IPS-18a (cell line): Measurements from ENCODE around the gene COPB1.

Experiments
- H3K27ac ChIP-seq: one replicate; pipeline ENCODE4 v1.5.1; 2013; ENCODE audit warnings: low read length
- H3K27me3 ChIP-seq: one replicate; pipeline ENCODE4 v1.6.1; 2013; ENCODE audit warnings: mild to moderate bottlenecking, low read length; ENCODE audit not compliant: control insufficient read depth, insufficient read depth
- H3K36me3 ChIP-seq: one replicate; pipeline ENCODE4 v1.6.1; 2013; ENCODE audit warnings: low read depth, low read length; ENCODE audit not compliant: control insufficient read depth
- H3K4me1 ChIP-seq: one replicate; pipeline ENCODE4 v1.6.1; 2013; ENCODE audit warnings: low read depth, low read length; ENCODE audit not compliant: control insufficient read depth
- H3K4me3 ChIP-seq: one replicate; pipeline ENCODE4 v1.5.1; 2013; ENCODE audit warnings: low read length
- H3K9ac ChIP-seq: one replicate; pipeline ENCODE4 v1.6.1; 2013; ENCODE audit warnings: mild to moderate bottlenecking, low read length, moderate library complexity
- H3K9me3 ChIP-seq: one replicate; pipeline ENCODE4 v1.6.1; 2013; ENCODE audit warnings: low read depth, low read length; ENCODE audit not compliant: control insufficient read depth

Gene COPB1

DNA sequence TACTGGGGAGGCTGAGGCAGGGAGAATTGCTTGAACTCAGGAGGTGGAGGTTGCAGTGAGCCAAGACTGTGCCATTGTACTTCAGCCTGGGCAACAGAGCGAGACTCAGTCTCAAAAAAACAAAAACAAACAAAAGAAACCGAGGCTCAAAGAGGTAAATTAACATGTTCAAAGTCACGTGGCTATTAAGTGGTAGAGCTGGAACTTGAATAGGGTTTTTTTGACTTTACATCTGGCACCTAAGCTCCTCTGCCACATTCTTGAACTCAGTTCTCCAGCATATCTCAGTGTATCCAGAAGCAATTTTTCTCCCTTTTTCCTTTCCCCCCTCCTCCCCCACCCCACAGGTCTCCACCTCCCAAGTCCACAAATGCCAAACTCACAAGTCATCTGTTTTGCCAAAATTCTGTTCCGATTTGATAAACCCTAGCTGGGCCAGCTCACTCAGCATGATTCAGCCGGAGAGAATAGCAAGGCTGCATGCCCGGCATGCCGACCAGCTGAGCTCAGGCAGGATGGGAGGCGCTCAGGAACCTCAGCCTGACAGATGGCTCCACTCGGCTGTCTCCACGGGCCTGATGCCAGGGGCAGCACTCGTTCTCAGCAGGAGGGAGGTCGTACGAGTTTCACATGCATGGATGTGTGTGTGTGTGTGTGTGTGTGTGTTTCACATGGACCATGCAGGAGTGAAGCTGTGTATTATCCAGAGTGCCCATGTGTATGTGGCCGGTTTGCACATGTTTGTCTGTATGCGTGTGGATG lies 77.4 kb downstream of the COPB1 start:
- H3K4me3 ChIP-seq, result peak overlapping the region; percentile 25
- no peaks in the 10 kb centered on the region for H3K36me3 ChIP-seq
- H3K9ac ChIP-seq, result no peak overlapping the region
- no peaks in the 10 kb centered on the region for H3K27me3 ChIP-seq
- no peak overlapping the region for H3K27ac ChIP-seq
- no peaks in the 10 kb centered on the region for H3K9me3 ChIP-seq
- peaks cover 12% of the 10 kb centered on the region for H3K4me1 ChIP-seq

DNA sequence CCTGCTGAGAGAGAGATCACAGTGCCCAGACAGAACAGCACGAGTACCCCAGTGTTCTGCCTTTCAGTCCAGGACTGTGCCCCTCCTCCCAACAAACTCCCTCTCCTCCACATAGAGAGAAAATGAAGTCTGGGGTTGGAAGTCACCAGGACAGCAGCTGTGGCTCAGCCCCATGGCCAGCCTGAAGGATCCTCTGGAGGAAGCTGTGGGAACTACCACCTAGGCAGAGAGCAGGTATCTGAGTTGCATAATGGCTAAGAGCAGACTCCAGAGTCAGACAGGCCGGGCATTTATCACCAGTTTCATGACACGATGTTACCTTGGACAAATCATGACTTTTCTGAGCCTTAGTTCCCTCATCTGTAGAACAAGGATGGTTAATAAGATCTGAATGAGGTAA lies 79.4 kb downstream of the COPB1 start:
- Histone ChIP-seq H3K4me1 (peaks cover 12% of the 10 kb centered on the region), H3K27ac (no peak overlapping the region), H3K4me3 (no peak overlapping the region), H3K36me3 (no peaks in the 10 kb centered on the region), H3K9ac (no peak overlapping the region), H3K9me3 (no peaks in the 10 kb centered on the region), H3K27me3 (no peaks in the 10 kb centered on the region)

DNA sequence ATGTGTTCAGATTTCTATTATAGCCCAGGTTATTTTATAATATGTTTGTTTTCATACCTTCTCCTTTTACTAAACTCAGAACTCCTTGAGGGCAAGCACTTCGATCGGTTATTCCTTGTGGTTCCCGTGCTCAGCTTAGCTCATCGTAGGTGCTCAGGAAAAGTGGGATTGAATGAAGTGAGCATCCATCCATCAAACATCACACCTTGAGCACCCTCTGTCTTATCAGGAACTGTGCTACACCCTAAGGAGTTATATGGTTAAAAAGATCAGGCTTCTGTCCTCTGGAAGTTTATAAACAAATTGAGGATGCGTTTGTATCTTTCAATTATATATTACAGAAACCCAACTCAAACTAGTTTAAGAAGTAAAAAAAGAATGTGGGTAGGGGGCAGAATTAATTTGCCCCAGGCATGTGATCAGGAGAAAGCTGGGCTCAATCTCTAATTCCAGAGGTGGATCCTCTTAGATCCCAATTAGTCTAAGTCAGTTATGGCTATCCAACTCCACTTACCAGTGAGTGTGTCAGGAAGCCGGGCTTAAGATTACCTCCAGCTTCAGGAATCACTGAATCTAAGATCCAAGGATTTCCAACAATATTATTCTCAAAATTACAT lies 80.7 kb downstream of the COPB1 start:
- H3K36me3 ChIP-seq, result no peaks in the 10 kb centered on the region
- H3K4me3 ChIP-seq, result no peak overlapping the region
- H3K27ac ChIP-seq, result no peak overlapping the region
- no peaks in the 10 kb centered on the region for H3K27me3 ChIP-seq
- H3K4me1 ChIP-seq, result peaks cover 12% of the 10 kb centered on the region
- H3K9ac ChIP-seq, result no peak overlapping the region
- no peaks in the 10 kb centered on the region for H3K9me3 ChIP-seq

DNA sequence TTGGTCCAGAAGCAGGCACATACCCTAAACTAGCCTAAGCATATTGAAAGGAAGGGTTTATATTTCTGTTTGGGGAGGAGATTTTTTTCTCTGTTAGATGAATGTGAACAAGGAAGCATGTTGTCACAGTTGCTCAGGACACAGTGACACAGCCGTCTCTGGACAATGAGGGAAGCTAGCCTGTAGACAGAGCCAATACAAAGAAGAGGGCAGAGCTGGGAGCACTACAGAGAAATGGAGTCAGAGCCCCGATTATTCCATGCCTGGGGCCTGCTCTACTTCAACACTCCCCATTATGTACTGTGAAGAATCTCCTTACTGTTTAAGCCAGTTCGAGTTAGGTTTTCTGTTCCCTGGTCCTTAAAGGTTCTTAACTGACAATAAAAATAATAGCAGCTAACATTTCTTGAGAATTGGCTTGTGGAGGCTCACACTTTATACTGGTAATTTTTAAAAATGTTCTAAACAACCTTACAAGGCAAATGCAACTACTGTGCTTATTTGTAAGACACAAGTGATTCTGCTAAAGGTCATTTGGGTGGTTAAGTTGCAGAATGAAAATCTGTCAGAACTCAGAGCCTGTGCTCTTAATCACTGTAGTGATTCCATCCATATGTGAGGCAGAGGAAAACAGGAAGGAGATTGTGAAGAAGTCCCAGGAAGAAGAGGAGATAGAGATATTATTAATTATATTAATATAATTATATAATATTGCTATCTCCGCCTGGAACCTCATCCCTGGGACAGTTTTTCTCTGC lies 81.8 kb downstream of the COPB1 start:
- Histone ChIP-seq H3K4me1 (peaks cover 11% of the 10 kb centered on the region), H3K9me3 (no peaks in the 10 kb centered on the region), H3K9ac (no peak overlapping the region), H3K27ac (no peak overlapping the region), H3K4me3 (no peak overlapping the region), H3K36me3 (no peaks in the 10 kb centered on the region), H3K27me3 (no peaks in the 10 kb centered on the region)

DNA sequence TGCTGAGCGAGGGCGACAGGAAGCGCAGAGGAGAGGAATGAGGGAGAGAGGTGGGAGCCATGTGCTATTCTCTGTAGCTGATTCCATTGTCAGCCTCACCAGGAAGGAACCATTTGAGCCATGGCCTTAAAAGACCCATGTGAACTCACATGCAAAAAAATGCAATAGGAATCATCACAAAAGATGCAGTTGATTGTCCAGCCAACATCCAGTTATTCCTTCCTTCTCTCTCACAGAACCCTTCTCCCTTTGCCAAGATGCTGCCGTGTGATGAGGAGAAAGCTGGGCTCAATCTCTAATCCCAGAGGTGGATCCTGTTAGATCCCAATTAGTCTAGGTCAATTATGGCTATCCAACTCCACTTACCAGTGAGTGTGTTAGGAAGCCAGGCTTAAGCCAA lies 82.4 kb downstream of the COPB1 start:
- Histone ChIP-seq H3K9me3 (no peaks in the 10 kb centered on the region), H3K4me3 (no peak overlapping the region), H3K27ac (no peak overlapping the region), H3K36me3 (no peaks in the 10 kb centered on the region), H3K4me1 (peaks cover 8% of the 10 kb centered on the region), H3K27me3 (no peaks in the 10 kb centered on the region), H3K9ac (no peak overlapping the region)

DNA sequence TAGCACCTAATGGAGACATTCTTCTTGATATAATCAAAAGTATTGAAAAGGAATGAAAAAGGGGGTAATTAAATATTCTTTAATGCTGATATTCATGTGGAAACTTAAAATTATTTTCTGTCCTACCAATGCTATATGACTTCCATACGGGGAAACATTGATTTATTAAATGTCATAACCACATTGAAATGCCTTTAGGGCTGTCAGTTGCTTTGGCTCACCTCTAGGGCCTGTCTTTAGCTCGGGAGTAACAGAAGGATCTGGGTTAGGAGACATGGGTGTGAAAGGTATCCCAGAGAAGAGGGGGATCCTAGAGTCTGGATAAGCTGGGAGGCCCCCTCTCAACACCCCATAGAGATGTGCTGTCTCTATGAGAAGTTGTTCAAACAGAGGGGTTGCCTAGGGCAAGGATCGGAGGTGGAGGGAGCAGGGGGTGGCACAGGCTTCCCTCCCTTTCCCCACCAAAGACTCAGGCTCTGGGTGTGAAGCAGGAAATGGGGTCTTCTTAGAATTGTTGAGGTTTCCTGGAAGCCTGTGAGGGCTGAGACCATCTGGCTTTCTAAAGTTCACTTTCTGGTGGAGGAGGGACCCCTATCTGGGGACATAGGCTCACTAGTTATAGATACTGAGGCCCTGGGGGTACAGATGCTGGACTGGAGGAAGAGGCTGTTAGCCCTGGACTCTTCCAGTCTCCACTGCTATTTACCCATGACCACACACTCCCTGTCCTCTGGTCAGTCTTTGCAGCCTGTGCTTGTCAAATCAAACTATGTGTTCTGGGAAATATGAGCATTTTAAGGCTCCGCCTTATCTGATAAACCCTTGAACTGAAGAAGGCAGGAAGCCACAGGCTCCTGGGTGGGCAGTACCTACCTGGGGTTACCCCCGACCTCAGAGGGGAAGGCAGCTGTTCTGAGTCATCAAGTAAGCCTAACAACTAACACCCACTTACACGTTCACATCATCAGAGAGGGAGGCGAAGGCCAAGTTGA lies 84.8 kb downstream of the COPB1 start:
- Histone ChIP-seq H3K27ac (no peak overlapping the region), H3K36me3 (no peaks in the 10 kb centered on the region), H3K4me3 (no peak overlapping the region), H3K4me1 (peaks cover 13% of the 10 kb centered on the region), H3K27me3 (no peaks in the 10 kb centered on the region), H3K9ac (no peak overlapping the region), H3K9me3 (no peaks in the 10 kb centered on the region)

DNA sequence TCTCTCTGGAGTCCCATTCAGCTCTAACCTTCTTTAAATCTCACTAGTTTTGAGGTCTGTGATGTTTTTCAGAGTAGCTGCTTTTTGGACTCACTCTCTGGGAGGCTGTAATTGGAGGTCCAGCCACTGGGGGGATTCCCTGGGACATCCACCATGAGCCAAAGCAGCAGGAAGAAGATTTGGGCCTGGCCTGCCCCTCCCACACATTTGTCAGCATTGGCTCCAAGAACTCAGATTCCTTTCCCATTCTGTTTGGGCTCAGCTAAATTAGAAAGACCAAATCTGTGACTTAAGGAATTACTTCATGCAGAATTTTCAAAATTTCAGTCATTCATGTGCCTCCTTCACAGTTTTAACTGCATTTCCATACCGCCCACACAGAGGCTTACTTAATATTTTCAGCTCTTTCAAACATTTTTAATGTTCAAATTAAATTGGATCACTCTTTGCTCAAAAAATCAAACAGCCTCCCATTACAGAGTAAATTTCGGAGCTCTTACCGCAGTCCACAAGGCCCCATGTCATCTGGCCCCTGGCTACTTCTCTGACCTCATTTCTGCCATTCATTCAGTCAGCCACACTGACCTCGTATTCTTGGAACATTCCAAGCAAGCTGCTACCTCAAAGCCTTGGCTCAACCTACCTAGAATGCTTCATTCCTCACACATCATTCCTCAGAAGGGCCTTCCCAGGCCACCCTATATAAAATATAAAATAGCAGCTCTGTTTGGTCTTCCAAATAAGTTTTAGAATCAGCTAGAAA lies 86.1 kb downstream of the COPB1 start:
- no peak overlapping the region for H3K4me3 ChIP-seq
- no peaks in the 10 kb centered on the region for H3K9me3 ChIP-seq
- peaks cover 15% of the 10 kb centered on the region for H3K4me1 ChIP-seq
- no peak overlapping the region for H3K27ac ChIP-seq
- no peaks in the 10 kb centered on the region for H3K27me3 ChIP-seq
- H3K36me3 ChIP-seq, result no peaks in the 10 kb centered on the region
- H3K9ac ChIP-seq, result no peak overlapping the region

DNA sequence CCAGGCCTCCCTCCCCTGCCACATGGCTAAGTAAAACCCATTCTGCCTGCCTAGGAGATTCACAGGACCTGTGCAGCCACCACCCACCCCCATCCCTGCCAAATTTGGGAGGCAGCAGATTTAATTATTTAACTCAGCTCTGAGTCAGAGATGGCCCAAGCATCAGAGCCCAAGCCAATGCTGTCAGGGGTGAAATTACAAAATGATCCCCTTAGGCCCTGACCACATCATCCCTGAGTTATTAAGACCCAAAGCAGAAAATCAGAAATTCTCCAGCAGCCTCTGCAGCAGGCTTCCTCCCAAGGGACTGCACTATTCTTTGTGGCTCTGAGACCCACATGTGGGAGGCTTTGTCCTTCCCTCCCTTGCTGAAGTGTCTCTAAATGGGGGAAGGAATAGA lies 87.8 kb downstream of the COPB1 start:
- no peaks in the 10 kb centered on the region for H3K36me3 ChIP-seq
- peaks cover 24% of the 10 kb centered on the region for H3K4me1 ChIP-seq
- H3K27me3 ChIP-seq, result no peaks in the 10 kb centered on the region
- H3K9me3 ChIP-seq, result no peaks in the 10 kb centered on the region
- H3K4me3 ChIP-seq, result no peak overlapping the region
- no peak overlapping the region for H3K27ac ChIP-seq
- H3K9ac ChIP-seq, result no peak overlapping the region

DNA sequence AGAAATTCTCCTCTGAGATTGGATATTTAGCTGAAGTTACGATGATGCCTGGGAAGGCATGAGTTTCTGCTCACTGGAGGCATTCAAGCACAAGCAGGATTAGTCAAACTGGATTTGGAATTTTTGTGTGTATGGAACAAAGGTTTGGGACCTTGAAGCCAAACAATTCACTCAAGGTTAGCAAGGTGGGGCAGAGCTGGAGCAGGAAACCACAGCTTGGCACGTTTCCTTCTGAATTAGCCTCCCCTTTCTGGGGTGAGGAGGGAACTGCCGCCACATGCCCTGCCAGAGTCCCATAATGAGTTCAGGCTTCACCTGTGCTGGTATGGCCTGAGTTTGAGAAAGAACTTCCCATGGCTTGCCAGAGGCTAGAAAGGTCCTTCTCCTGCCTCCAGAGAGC lies 89.7 kb downstream of the COPB1 start:
- Histone ChIP-seq H3K9me3 (no peaks in the 10 kb centered on the region), H3K27ac (no peak overlapping the region), H3K36me3 (no peaks in the 10 kb centered on the region), H3K4me3 (no peak overlapping the region), H3K4me1 (peaks cover 24% of the 10 kb centered on the region), H3K9ac (no peak overlapping the region), H3K27me3 (no peaks in the 10 kb centered on the region)

DNA sequence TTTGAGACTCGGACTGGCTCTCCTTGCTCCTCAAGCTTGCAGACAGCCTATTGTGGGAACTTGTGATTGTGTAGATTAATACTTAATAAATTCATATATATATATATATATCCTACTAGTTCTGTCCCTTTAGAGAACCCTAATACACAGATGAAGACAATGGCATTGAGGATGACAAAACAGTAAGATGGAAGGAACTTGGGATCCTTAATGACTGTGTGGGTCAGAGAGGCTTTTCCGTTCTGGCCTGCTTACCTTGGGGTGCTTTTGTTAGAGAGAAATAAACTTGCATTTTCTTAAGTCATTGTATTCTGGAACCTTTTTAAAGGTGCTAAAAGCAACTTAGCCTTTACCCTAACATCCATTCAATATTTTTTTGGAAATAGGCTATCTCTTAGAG lies 91.0 kb downstream of the COPB1 start:
- Histone ChIP-seq H3K27ac (no peak overlapping the region), H3K4me1 (peaks cover 24% of the 10 kb centered on the region), H3K9me3 (no peaks in the 10 kb centered on the region)

More for the DNA sequence above, 91.0 kb downstream of the COPB1 start:
- no peaks in the 10 kb centered on the region for H3K36me3 ChIP-seq
- no peak overlapping the region for H3K4me3 ChIP-seq
- H3K27me3 ChIP-seq, result no peaks in the 10 kb centered on the region
- no peak overlapping the region for H3K9ac ChIP-seq
